GM23338 (cell line): ENCODE measurements around the gene DMD.

Experiments used
- ETS1 ChIP-seq: IDR thresholded peaks from 2 replicates; pipeline ENCODE4 v1.6.1; 2016; ENCODE audit warnings: antibody characterized with exemption
- EZH2 ChIP-seq: fragments of 200-600 bp; sonication (generic); IDR thresholded peaks from one replicate; pipeline ENCODE4 v1.8.0; 2017; ENCODE audit warnings: antibody characterized with exemption, mild to moderate bottlenecking, low read depth; ENCODE audit not compliant: unreplicated experiment
- EZH2phosphoT487 ChIP-seq: fragments of 200-600 bp; sonication (generic); IDR thresholded peaks from one replicate; pipeline ENCODE4 v1.8.1; 2018; ENCODE audit warnings: antibody characterized with exemption; ENCODE audit not compliant: unreplicated experiment
- ZNF331 ChIP-seq: fragments of 250-450 bp; sonication (Bioruptor Pico); IDR thresholded peaks from 2 replicates; pipeline ENCODE4 v1.5.0; 2020; ENCODE audit warnings: low read depth, mild to moderate bottlenecking, moderate library complexity
- TF ChIP-seq, protein P1 (sequence below), 2 experiments: fragments of 200-600 bp in 1 of 2; sonication (generic) in 1 of 2; conservative IDR thresholded peaks; 2 replicates each; pipeline versions ENCODE4 v1.5.1 to v1.6.1; 2016 to 2017; ENCODE audit warnings: antibody characterized with exemption in 2 of 2, low read depth in 2 of 2, mild to moderate bottlenecking in 2 of 2, moderate library complexity in 1 of 2
- TF ChIP-seq, protein P2 (sequence below): IDR thresholded peaks from one replicate; pipeline ENCODE4 v1.6.1; 2018; ENCODE audit warnings: antibody characterized with exemption; ENCODE audit not compliant: unreplicated experiment

- TF ChIP-seq, protein P1, sequence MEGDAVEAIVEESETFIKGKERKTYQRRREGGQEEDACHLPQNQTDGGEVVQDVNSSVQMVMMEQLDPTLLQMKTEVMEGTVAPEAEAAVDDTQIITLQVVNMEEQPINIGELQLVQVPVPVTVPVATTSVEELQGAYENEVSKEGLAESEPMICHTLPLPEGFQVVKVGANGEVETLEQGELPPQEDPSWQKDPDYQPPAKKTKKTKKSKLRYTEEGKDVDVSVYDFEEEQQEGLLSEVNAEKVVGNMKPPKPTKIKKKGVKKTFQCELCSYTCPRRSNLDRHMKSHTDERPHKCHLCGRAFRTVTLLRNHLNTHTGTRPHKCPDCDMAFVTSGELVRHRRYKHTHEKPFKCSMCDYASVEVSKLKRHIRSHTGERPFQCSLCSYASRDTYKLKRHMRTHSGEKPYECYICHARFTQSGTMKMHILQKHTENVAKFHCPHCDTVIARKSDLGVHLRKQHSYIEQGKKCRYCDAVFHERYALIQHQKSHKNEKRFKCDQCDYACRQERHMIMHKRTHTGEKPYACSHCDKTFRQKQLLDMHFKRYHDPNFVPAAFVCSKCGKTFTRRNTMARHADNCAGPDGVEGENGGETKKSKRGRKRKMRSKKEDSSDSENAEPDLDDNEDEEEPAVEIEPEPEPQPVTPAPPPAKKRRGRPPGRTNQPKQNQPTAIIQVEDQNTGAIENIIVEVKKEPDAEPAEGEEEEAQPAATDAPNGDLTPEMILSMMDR (conservative IDR thresholded peaks at IDR 0.05; ENCODE audit: low read depth in 2 of 2) = no peak
- TF ChIP-seq, protein P2, sequence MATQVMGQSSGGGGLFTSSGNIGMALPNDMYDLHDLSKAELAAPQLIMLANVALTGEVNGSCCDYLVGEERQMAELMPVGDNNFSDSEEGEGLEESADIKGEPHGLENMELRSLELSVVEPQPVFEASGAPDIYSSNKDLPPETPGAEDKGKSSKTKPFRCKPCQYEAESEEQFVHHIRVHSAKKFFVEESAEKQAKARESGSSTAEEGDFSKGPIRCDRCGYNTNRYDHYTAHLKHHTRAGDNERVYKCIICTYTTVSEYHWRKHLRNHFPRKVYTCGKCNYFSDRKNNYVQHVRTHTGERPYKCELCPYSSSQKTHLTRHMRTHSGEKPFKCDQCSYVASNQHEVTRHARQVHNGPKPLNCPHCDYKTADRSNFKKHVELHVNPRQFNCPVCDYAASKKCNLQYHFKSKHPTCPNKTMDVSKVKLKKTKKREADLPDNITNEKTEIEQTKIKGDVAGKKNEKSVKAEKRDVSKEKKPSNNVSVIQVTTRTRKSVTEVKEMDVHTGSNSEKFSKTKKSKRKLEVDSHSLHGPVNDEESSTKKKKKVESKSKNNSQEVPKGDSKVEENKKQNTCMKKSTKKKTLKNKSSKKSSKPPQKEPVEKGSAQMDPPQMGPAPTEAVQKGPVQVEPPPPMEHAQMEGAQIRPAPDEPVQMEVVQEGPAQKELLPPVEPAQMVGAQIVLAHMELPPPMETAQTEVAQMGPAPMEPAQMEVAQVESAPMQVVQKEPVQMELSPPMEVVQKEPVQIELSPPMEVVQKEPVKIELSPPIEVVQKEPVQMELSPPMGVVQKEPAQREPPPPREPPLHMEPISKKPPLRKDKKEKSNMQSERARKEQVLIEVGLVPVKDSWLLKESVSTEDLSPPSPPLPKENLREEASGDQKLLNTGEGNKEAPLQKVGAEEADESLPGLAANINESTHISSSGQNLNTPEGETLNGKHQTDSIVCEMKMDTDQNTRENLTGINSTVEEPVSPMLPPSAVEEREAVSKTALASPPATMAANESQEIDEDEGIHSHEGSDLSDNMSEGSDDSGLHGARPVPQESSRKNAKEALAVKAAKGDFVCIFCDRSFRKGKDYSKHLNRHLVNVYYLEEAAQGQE = no peak
- TF ChIP-seq EZH2 = no peak
- no peak for TF ChIP-seq ETS1
- no peak for TF ChIP-seq ZNF331 (CRISPR knock-in tag)
- TF ChIP-seq EZH2phosphoT487 = no peak
Measured at GRCh38 chrX:33128048-33128805, 83.1 kb downstream of the DMD start.
